ENCODE results near the gene MCOLN1. TPM values are rescaled to one million over a fixed set of nuclear protein-coding genes. Genes with fewer than 3 reads are reported as not detected.
A peak's percentile ranks its signal among the peaks of the same experiment; 100 is the strongest.

Gene MCOLN1
- total RNA-seq, 4 donors from 2014 or later, result 9.1 to 25.0 (median 14.5) TPM

- no peak for DNase-seq
- Histone ChIP-seq H3K4me3 (replicated peaks in 1 of 3) (no peak overlapping the region), H3K27me3 (no peaks in the 10 kb centered on the region), H3K27ac (no peak overlapping the region), H3K9me3 (no peaks in the 10 kb centered on the region), H3K4me1 (no peaks in the 10 kb centered on the region), H3K36me3 (no peaks in the 10 kb centered on the region)
- TF ChIP-seq POLR2A (IDR thresholded peaks at IDR 0.05), result no peak
- no peak for TF ChIP-seq CTCF (IDR thresholded peaks at IDR 0.05)
- 92 to 94% methylated on average over 10 of the region's 10 CpGs for WGBS, 2 donors
- intact Hi-C loops (cut with DNase I), result no loop called here
These were observed 44.7 kb upstream of the MCOLN1 start for GRCh38 chr19:7477758-7478157.

- H3K4me3 ChIP-seq (replicated peaks in 1 of 3), result no peak overlapping the region
- TF ChIP-seq CTCF (IDR thresholded peaks at IDR 0.05) (no peak), POLR2A (IDR thresholded peaks at IDR 0.05) (no peak)
- H3K36me3 ChIP-seq, result no peaks in the 10 kb centered on the region
- 77% methylated on average over 10 of the region's 26 CpGs; no CpG with 5 or more reads in 1 of the 2 donors for WGBS, 2 donors
- intact Hi-C loops (cut with DNase I), result no loop called here
- no peak overlapping the region for H3K27ac ChIP-seq
- peaks cover 0 to 3% of the 10 kb centered on the region in 2 donors for H3K4me1 ChIP-seq
- H3K9me3 ChIP-seq, result no peaks in the 10 kb centered on the region
- DNase-seq, result no peak
- H3K27me3 ChIP-seq, result no peaks in the 10 kb centered on the region
These were observed 44.1 kb upstream of the MCOLN1 start for GRCh38 chr19:7478173-7478842.

GRCh38 chr19:7478843-7479227 is 43.6 kb upstream of the MCOLN1 start:
- WGBS, 2 donors, result 65 to 100% methylated on average over 2 of the region's 9 CpGs
- Histone ChIP-seq H3K27ac (no peak overlapping the region), H3K4me1 (peaks cover 0 to 4% of the 10 kb centered on the region in 2 donors), H3K27me3 (no peaks in the 10 kb centered on the region), H3K36me3 (no peaks in the 10 kb centered on the region), H3K9me3 (no peaks in the 10 kb centered on the region), H3K4me3 (replicated peaks in 1 of 3) (no peak overlapping the region)
- no peak for DNase-seq
- intact Hi-C loops (cut with DNase I), result no loop called here
- TF ChIP-seq CTCF (IDR thresholded peaks at IDR 0.05), result no peak
- TF ChIP-seq POLR2A (IDR thresholded peaks at IDR 0.05), result no peak

GRCh38 chr19:7480222-7480969 is 42.0 kb upstream of the MCOLN1 start:
- peak overlapping the region in 1 of 3 donors; percentile 61 for H3K27ac ChIP-seq
- H3K4me1 ChIP-seq, result peaks cover 0 to 4% of the 10 kb centered on the region in 2 donors
- intact Hi-C loops (cut with DNase I), result no loop called here
- no peaks in the 10 kb centered on the region for H3K27me3 ChIP-seq
- H3K36me3 ChIP-seq, result no peaks in the 10 kb centered on the region
- 62% methylated on average over 10 to 11 of the region's 11 CpGs for WGBS, 2 donors
- TF ChIP-seq CTCF (IDR thresholded peaks at IDR 0.05) (no peak), POLR2A (IDR thresholded peaks at IDR 0.05) (no peak)
- DNase-seq, result no peak
- H3K9me3 ChIP-seq, result no peaks in the 10 kb centered on the region
- no peak overlapping the region for H3K4me3 ChIP-seq (replicated peaks in 1 of 3)

GRCh38 chr19:7480970-7481255 is 41.5 kb upstream of the MCOLN1 start:
- 79 to 80% methylated on average over 7 of the region's 7 CpGs for WGBS, 2 donors
- Histone ChIP-seq H3K4me3 (replicated peaks in 1 of 3) (no peak overlapping the region), H3K9me3 (no peaks in the 10 kb centered on the region), H3K27ac (peak overlapping the region in 1 of 3 donors; percentile 61), H3K27me3 (no peaks in the 10 kb centered on the region), H3K4me1 (peaks cover 0 to 4% of the 10 kb centered on the region in 2 donors), H3K36me3 (no peaks in the 10 kb centered on the region)
- DNase-seq, result no peak
- TF ChIP-seq POLR2A (IDR thresholded peaks at IDR 0.05) (no peak), CTCF (IDR thresholded peaks at IDR 0.05) (no peak)
- intact Hi-C loops (cut with DNase I), result no loop called here

Data from thyroid gland (tissue), 4 donors.